Liver (tissue), 9 donors: ENCODE data around the gene NARS2. TPM values are rescaled to one million over a fixed set of nuclear protein-coding genes. Genes with fewer than 3 reads are reported as not detected.

ENCODE experiments used
- DNase-seq: peaks from one replicate; pipeline ENCODE4 v3.0.0-alpha.2; 2017; ENCODE audit warnings: low spot score
- H3K27ac ChIP-seq, 2 donors: one replicate each; pipeline ENCODE4 v1.7.0; 2013; ENCODE audit warnings: inconsistent platforms in 2 of 2, low read length in 2 of 2, control low read depth in 1 of 2, low read depth in 1 of 2, mild to moderate bottlenecking in 1 of 2
- H3K27me3 ChIP-seq, 4 donors: one replicate each; pipeline versions ENCODE4 v1.6.1 to v1.7.0; 2013; ENCODE audit warnings: low read length in 3 of 4, inconsistent platforms in 1 of 4, mild to moderate bottlenecking in 1 of 4, moderate library complexity in 1 of 4; ENCODE audit not compliant: control insufficient read depth in 4 of 4, insufficient read depth in 4 of 4
- H3K36me3 ChIP-seq, 4 donors: one replicate each; pipeline versions ENCODE4 v1.6.1 to v1.7.0; 2013; ENCODE audit warnings: low read length in 3 of 4, mild to moderate bottlenecking in 3 of 4, low read depth in 1 of 4, moderate library complexity in 1 of 4; ENCODE audit not compliant: control insufficient read depth in 4 of 4, insufficient read depth in 3 of 4
- H3K4me1 ChIP-seq, 4 donors: one replicate each; pipeline versions ENCODE4 v1.6.1 to v1.7.0; 2013; ENCODE audit warnings: low read length in 3 of 4, mild to moderate bottlenecking in 3 of 4, moderate library complexity in 1 of 4; ENCODE audit not compliant: control insufficient read depth in 4 of 4, insufficient read depth in 4 of 4
- H3K4me3 ChIP-seq, 3 donors: one replicate each; pipeline versions ENCODE4 v1.6.1 to v1.7.0; 2013; ENCODE audit warnings: low read length in 3 of 3, control low read depth in 1 of 3, low read depth in 1 of 3, mild to moderate bottlenecking in 1 of 3
- H3K9ac ChIP-seq, 2 donors: one replicate each; pipeline ENCODE4 v1.7.0; 2013; ENCODE audit warnings: low read length in 2 of 2, mild to moderate bottlenecking in 2 of 2, moderate library complexity in 2 of 2, control low read depth in 1 of 2, low read depth in 1 of 2
- H3K9me3 ChIP-seq, 4 donors: one replicate each; pipeline versions ENCODE4 v1.6.1 to v1.7.0; 2013; ENCODE audit warnings: low read length in 3 of 4; ENCODE audit not compliant: control insufficient read depth in 4 of 4
- ATF3 ChIP-seq: IDR thresholded peaks from 2 replicates; pipeline ENCODE4 v1.6.1; 2016; ENCODE audit warnings: antibody characterized with exemption
- EGR1 ChIP-seq, 2 donors: IDR thresholded peaks; 2 replicates each; pipeline ENCODE4 v1.6.1; 2016 to 2018; ENCODE audit warnings: antibody characterized with exemption in 2 of 2, low read depth in 2 of 2
- FOXA2 ChIP-seq: IDR thresholded peaks from 2 replicates; pipeline ENCODE4 v1.6.1; 2016; ENCODE audit warnings: antibody characterized with exemption
- GABPA ChIP-seq, 2 donors: IDR thresholded peaks in 1 of 2; conservative IDR thresholded peaks in 1 of 2; 2 replicates each; pipeline ENCODE4 v1.6.1; 2016; ENCODE audit warnings: antibody characterized with exemption in 2 of 2, mild to moderate bottlenecking in 1 of 2, moderate library complexity in 1 of 2
- HNF4A ChIP-seq, 2 donors: conservative IDR thresholded peaks; 2 replicates each; pipeline ENCODE4 v1.6.1; 2016; ENCODE audit warnings: antibody characterized with exemption in 2 of 2, mild to moderate bottlenecking in 2 of 2
- HNF4G ChIP-seq: IDR thresholded peaks from 2 replicates; pipeline ENCODE4 v1.6.1; 2016; ENCODE audit warnings: antibody characterized with exemption
- JUND ChIP-seq, 2 donors: IDR thresholded peaks; 2 replicates each; pipeline ENCODE4 v1.6.1; 2016; ENCODE audit warnings: antibody characterized with exemption in 2 of 2
- MAX ChIP-seq: IDR thresholded peaks from 2 replicates; pipeline ENCODE4 v1.6.1; 2016; ENCODE audit warnings: antibody characterized with exemption
- RXRA ChIP-seq, 2 donors: IDR thresholded peaks; 2 replicates each; pipeline ENCODE4 v1.6.1; 2017 to 2018; ENCODE audit warnings: antibody characterized with exemption in 2 of 2, mild to moderate bottlenecking in 1 of 2
- SP1 ChIP-seq: IDR thresholded peaks from 2 replicates; pipeline ENCODE4 v1.6.1; 2018; ENCODE audit warnings: antibody characterized with exemption, mild to moderate bottlenecking
- TAF1 ChIP-seq: conservative IDR thresholded peaks from 2 replicates; pipeline ENCODE4 v1.6.1; 2016; ENCODE audit warnings: antibody characterized with exemption, mild to moderate bottlenecking
- YY1 ChIP-seq: IDR thresholded peaks from 2 replicates; pipeline ENCODE4 v1.6.1; 2016; ENCODE audit warnings: antibody characterized with exemption, mild to moderate bottlenecking
- WGBS: extraction: QIAGEN DNeasy Blood & Tissue Kit; methylation state at CpG from one replicate; pipeline ENCODE4 v1.1.7; 2013; 5-methylcytosine and 5-hydroxymethylcytosine counted together
- polyA plus RNA-seq, 2 donors: library from polyadenylated mRNA; stranded (reverse) in 1 of 2; unstranded in 1 of 2; fragments of 200-250 nt in 1 of 2; fragments of >200 nt in 1 of 2; fragmentation: Nextera tagmentation in 1 of 2; extraction: Ambion mirVana in 1 of 2; gene quantifications; one replicate each; pipeline versions ENCODE4 v1.2.1 to v1.2.3, GENCODE V29; 2013 to 2015
- total RNA-seq, 2 donors: library from RNA; depleted of rRNA; stranded (reverse); fragments of >200 nt; gene quantifications; one replicate each; pipeline ENCODE4 v1.2.3, GENCODE V29; 2014
- TF ChIP-seq, protein P1 (sequence below): IDR thresholded peaks from 2 replicates; pipeline ENCODE4 v1.6.1; 2016; ENCODE audit warnings: antibody characterized with exemption
- TF ChIP-seq, protein P2 (sequence below): IDR thresholded peaks from 2 replicates; pipeline ENCODE4 v1.6.1; 2016; ENCODE audit warnings: antibody characterized with exemption, mild to moderate bottlenecking
- donor health status: healthy.
- donor health status: healthy.
- donor health status: healthy.
- donor health status: healthy.
- donor health status: healthy.

NARS2 gene
- total and polyA plus RNA-seq, 4 donors = 10.4 to 19.4 (median 11.8) TPM

DNA sequence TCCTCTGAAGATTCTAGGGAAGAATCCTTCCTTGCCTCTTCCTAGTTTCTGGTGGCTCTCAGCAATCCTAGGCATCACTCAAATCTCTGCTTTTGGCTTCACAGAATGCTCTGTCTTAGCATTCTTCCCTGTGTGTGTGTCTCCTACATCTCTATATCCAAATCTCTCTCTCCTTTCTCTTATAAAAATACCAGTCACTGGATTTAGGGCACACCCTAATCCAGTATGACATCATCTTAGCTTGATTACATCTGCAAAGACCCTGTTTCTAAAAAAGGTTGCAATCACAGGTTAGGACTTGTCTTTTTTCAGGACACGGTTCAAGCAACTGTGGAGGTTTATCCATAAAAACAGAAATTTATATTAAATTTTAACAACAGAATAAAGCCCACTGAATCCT lies 54.4 kb downstream of the NARS2 start:
- DNase-seq = no peak
- no peak overlapping the region for H3K27ac ChIP-seq
- no peaks in the 10 kb centered on the region for H3K9me3 ChIP-seq
- no peak overlapping the region for H3K9ac ChIP-seq
- no peak overlapping the region for H3K4me3 ChIP-seq
- H3K4me1 ChIP-seq = no peaks in the 10 kb centered on the region
- no peaks in the 10 kb centered on the region for H3K27me3 ChIP-seq
- WGBS = 97% methylated on average over 1 of the region's 1 CpG
- H3K36me3 ChIP-seq = no peaks in the 10 kb centered on the region
- TF ChIP-seq, protein P1, sequence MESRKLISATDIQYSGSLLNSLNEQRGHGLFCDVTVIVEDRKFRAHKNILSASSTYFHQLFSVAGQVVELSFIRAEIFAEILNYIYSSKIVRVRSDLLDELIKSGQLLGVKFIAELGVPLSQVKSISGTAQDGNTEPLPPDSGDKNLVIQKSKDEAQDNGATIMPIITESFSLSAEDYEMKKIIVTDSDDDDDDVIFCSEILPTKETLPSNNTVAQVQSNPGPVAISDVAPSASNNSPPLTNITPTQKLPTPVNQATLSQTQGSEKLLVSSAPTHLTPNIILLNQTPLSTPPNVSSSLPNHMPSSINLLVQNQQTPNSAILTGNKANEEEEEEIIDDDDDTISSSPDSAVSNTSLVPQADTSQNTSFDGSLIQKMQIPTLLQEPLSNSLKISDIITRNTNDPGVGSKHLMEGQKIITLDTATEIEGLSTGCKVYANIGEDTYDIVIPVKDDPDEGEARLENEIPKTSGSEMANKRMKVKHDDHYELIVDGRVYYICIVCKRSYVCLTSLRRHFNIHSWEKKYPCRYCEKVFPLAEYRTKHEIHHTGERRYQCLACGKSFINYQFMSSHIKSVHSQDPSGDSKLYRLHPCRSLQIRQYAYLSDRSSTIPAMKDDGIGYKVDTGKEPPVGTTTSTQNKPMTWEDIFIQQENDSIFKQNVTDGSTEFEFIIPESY = no peak
- no peak for TF ChIP-seq JUND (IDR thresholded peaks at IDR 0.05)
- no peak for TF ChIP-seq EGR1 (IDR thresholded peaks at IDR 0.05; ENCODE audit: low read depth in 2 of 2)
- no peak for TF ChIP-seq ATF3
- no peak for TF ChIP-seq TAF1
- no peak for TF ChIP-seq RXRA (IDR thresholded peaks at IDR 0.05)
- TF ChIP-seq SP1 = no peak
- no peak for TF ChIP-seq MAX
- TF ChIP-seq, protein P2, sequence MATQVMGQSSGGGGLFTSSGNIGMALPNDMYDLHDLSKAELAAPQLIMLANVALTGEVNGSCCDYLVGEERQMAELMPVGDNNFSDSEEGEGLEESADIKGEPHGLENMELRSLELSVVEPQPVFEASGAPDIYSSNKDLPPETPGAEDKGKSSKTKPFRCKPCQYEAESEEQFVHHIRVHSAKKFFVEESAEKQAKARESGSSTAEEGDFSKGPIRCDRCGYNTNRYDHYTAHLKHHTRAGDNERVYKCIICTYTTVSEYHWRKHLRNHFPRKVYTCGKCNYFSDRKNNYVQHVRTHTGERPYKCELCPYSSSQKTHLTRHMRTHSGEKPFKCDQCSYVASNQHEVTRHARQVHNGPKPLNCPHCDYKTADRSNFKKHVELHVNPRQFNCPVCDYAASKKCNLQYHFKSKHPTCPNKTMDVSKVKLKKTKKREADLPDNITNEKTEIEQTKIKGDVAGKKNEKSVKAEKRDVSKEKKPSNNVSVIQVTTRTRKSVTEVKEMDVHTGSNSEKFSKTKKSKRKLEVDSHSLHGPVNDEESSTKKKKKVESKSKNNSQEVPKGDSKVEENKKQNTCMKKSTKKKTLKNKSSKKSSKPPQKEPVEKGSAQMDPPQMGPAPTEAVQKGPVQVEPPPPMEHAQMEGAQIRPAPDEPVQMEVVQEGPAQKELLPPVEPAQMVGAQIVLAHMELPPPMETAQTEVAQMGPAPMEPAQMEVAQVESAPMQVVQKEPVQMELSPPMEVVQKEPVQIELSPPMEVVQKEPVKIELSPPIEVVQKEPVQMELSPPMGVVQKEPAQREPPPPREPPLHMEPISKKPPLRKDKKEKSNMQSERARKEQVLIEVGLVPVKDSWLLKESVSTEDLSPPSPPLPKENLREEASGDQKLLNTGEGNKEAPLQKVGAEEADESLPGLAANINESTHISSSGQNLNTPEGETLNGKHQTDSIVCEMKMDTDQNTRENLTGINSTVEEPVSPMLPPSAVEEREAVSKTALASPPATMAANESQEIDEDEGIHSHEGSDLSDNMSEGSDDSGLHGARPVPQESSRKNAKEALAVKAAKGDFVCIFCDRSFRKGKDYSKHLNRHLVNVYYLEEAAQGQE = no peak

- Histone ChIP-seq H3K4me3 (no peak overlapping the region), H3K9me3 (no peaks in the 10 kb centered on the region), H3K4me1 (no peaks in the 10 kb centered on the region), H3K9ac (no peak overlapping the region), H3K27ac (no peak overlapping the region), H3K36me3 (no peaks in the 10 kb centered on the region), H3K27me3 (no peaks in the 10 kb centered on the region)
- TF ChIP-seq TAF1 (no peak), HNF4A (conservative IDR thresholded peaks at IDR 0.05) (no peak)
- no peak for DNase-seq
- WGBS = 92% methylated on average over 4 of the region's 4 CpGs
Observed at GRCh38 chr11:78516281-78516680, 58.4 kb downstream of the NARS2 start.

DNA sequence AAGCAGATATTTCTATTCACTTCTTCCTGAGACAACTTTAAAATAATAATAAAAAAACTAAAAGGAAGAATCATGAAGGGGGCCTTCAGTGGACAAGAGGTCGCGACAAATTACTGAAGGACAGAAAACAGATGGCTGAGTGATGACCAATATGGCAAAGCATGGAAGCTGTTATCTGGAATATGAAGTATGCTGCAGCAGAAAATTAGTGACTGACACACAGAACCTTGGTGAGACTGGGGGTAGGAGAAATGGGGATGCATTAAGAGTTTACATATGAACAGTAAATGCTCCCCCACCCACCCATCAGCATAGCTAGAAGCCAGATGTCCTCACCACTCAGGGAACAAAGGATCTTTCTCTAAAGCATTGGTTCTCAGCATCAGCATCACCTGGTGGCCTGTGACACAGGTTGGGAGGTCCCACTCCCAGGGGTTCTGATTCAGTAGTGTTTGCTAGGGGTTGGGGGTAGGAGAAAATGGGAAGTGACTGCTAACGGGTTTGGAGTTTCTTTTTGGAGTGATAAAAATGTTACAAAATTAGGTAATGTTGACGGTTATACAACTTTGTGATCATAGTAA lies 59.7 kb downstream of the NARS2 start:
- no peak overlapping the region for H3K27ac ChIP-seq
- H3K9ac ChIP-seq = no peak overlapping the region
- H3K4me1 ChIP-seq = no peaks in the 10 kb centered on the region
- no peaks in the 10 kb centered on the region for H3K27me3 ChIP-seq
- H3K9me3 ChIP-seq = no peaks in the 10 kb centered on the region
- DNase-seq = no peak
- H3K36me3 ChIP-seq = no peaks in the 10 kb centered on the region
- WGBS = 65% methylated on average over 4 of the region's 4 CpGs
- no peak overlapping the region for H3K4me3 ChIP-seq
- TF ChIP-seq GABPA (IDR thresholded peaks at IDR 0.05 in 1 of 2, conservative IDR thresholded peaks at IDR 0.05 in 1 of 2) (no peak), FOXA2 (no peak), HNF4G (no peak), ATF3 (no peak), HNF4A (conservative IDR thresholded peaks at IDR 0.05) (no peak), JUND (IDR thresholded peaks at IDR 0.05) (no peak), YY1 (no peak), MAX (no peak)
- TF ChIP-seq, protein P1 = no peak
- TF ChIP-seq, protein P2 = no peak
